H54 (cell line): ENCODE results near the gene SULF2.

Source experiments
- DNase-seq: peaks from one replicate; pipeline ENCODE4 v3.0.0; 2011; ENCODE audit warnings: low spot score, mixed read lengths; ENCODE audit not compliant: insufficient read length
- FAIRE-seq: peaks from 3 replicates; lab custom pipeline; 2011; peaks lifted over from hg19 to GRCh38; lab: Jason Lieb, UNC
- POLR2A ChIP-seq: IDR thresholded peaks from 2 replicates; pipeline ENCODE4 v1.6.1; 2011; ENCODE audit warnings: low read depth, mild to moderate bottlenecking, low read length

The SULF2 gene

DNA sequence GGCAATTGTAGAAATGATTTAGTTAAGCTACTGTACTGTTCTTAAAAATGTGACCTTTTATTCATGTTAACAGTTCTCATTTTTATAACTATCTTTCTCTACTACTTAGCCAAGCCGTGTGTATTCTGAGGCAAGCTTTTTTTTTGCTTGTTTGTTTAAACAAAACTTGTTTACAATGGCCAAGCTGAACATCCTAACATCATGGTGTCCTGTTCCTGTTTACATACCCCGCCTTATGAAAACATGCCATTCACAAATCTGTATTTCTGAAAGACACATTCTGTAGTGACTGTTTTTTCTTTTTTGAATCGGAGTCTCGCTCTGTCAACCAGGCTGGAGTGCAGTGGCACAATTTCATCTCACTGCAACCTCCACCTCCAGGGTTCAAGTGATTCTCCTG is 142.7 kb downstream of the SULF2 start:
- no peak for FAIRE-seq
- no peak for DNase-seq
- TF ChIP-seq POLR2A = no peak

DNA sequence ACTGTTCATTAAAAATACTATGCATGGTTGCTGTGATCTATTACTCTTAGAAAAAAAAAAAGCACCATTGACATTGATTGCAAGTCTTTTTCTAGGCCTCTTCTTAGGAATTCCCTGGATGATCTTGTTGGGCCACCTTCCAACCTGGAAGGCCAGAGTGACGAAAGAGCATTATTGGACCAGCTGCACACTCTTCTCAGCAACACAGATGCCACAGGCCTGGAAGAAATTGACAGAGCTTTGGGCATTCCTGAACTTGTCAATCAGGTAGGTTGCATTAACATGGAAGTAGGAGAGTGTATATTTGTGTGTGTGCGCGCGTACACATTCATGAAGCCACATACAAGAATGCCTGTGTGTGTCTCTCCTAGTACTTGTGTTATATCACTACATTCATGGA is 143.2 kb downstream of the SULF2 start:
- FAIRE-seq (no peak), DNase-seq (no peak)
- no peak for TF ChIP-seq POLR2A

DNA sequence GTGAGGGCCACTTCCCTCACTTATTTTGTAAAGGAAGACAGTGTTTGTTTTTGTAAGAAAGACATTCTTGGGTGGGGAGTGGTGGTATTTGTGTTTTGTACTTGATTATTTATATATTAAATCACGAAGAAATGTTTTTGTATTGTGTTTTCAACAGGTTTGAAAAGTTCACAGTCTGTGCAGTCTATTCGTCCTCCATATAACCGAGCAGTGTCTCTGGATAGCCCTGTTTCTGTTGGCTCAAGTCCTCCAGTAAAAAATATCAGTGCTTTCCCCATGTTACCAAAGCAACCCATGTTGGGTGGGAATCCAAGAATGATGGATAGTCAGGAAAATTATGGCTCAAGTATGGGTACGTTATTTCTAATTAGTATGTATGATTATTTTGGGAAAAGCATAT is 146.4 kb downstream of the SULF2 start:
- DNase-seq (no peak), FAIRE-seq (no peak)

DNA sequence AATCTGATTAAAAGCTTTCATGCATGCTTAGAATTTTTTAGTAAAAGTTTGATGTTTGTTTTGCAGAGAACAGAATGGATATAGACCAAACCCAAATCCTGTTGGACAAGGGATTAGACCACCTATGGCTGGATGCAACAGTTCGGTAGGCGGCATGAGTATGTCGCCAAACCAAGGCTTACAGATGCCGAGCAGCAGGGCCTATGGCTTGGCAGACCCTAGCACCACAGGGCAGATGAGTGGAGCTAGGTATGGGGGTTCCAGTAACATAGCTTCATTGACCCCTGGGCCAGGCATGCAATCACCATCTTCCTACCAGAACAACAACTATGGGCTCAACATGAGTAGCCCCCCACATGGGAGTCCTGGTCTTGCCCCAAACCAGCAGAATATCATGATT is 150.0 kb downstream of the SULF2 start:
- no peak for DNase-seq
- FAIRE-seq = no peak
- TF ChIP-seq POLR2A = no peak

More for the DNA sequence above, 146.4 kb downstream of the SULF2 start:
- TF ChIP-seq POLR2A = no peak

DNA sequence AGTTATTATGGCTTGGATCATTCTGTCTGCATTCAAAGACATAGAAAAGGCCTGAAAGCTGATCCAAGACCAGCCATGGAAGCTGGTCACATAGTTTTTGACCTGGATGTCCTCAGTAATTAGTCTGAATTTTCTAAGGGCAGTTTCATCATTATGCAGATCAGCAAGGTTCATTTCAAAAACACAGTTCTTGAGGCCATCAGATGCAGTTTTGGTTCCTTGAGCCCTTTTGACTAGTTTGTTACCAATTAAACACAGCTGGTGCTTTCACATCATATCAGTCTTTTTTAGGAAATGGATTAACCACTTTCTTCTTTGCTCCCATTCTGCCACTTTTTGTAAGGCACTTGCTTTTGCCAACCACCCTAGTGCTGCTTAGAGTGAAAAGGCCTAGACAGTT is 154.2 kb downstream of the SULF2 start:
- TF ChIP-seq POLR2A = no peak
- DNase-seq (no peak), FAIRE-seq (no peak)

DNA sequence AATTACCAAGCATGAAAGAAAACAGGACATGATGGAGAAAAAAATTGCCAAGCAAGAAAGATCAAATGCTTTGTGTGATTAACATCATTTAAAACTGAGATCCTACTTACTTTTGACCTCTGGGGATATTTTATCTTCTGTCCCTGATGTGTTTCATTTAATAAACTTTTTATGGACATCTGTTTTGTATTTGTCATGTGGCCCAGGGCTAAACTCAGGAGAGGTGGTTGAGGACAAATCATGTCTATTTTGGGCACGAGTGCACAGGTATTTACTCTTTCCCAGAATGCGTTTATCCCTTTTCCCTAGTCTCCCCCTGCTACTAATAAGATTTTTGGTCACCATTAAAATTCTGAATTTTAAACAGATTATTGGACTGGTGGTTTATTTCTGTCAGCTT is 155.4 kb downstream of the SULF2 start:
- no peak for DNase-seq
- no peak for FAIRE-seq
- TF ChIP-seq POLR2A = no peak

DNA sequence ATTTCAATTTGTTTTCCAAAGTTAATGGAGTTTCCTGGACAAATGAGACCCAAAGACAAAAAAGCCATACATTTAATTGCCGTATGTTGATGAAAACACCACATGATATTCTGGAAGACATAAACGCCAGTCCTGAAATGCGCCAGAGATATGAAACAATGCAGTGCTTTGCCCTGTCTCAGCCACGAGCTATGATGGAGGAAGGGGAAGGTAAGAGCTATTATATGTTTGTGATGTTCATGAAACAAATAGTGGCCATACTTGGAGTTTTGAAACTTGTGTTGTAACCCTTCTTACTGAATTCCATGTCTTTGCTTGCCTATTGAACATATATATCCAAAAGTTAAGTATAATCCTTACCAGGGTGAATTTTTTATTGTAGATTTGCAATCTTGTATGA is 157.7 kb downstream of the SULF2 start:
- no peak for DNase-seq
- no peak for FAIRE-seq
- TF ChIP-seq POLR2A = no peak

DNA sequence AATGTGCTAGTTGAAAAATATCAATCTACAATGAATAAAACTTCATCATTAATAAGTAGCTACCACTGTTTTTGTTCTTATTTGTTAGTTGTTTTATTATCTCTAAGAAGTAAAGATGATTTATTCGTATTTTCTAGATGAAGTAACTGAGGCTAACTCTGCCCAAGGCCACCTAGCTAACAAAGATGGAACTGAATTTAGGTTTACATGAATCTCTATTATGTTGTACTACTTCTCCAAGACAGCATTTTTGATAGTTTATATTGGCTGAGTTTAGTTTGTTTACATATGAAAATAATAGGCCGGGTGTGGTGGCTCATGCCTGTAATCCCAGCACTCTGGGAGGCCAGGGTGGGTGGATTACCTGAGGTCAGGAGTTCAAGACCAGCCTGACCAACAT is 162.1 kb downstream of the SULF2 start:
- FAIRE-seq = no peak
- TF ChIP-seq POLR2A = no peak
- DNase-seq = no peak

DNA sequence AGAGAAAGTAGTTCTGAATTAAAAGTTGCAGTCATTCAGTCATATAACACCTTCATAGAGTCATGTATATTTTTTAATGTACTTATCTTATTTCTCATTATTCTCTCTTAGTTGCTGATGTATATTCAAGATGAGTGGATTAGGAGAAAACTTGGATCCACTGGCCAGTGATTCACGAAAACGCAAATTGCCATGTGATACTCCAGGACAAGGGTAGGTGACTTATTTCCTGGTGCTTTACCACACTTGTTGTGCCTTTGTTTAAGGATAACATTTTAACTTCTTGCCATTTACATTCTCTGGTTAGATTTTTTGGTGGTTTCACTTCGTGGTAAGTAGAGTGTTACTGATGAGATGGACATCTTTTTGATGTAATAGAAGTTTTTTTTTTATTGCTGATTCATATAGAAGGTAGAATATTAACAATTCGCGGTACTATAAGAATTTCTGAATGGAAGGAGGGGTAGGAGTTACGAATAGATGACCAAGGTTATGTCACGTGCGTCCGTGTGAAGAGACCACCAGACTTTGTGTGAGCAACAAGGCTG is 163.1 kb downstream of the SULF2 start:
- FAIRE-seq = peak; percentile 81
- TF ChIP-seq POLR2A = no peak
- no peak for DNase-seq

DNA sequence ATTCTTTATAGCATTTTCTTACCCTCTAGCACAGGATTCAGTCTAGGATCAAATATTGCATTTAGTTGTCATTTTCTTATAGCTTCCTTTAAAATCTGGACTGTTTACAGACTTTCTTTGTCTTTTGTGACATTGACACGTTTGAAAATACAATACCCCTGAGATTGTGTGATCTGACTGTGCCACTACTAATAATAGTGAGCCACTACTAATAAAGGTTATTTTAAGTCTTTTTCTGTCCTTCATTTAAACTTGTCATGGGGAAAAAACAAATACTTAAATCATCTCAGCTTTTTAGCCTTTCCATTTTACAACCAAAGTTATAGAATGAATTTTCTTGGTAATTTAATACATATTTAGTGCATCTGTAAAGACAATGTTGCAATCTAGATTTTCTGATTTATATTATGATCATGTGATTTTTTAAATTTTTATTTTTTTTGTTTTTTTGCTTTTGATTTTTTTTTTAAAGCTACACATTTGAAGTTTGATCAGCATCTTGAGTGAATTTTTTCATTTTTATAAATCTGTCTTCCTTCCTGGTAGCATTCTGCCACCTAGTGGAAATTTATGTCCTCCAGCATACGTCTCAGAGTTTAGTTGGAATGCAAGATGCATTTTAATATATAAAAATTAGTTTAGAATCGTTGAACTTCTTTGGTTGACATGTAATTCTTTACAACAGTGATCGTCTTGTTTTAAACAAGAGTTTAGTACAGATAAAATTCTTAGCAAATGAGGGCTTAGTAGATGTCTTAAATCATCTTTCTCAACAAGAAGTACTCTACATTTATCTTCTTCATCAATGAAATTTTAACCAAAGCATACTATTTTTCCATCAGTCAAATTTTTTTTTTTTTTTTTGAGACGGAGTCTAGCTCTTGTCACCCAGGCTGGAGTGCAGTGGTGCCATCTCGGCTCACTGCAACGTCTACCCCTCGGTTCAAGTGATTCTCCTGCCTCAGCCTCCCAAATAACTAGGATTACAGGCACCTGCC is 164.2 kb downstream of the SULF2 start:
- TF ChIP-seq POLR2A = no peak
- no peak for DNase-seq
- FAIRE-seq = peak; percentile 30

DNA sequence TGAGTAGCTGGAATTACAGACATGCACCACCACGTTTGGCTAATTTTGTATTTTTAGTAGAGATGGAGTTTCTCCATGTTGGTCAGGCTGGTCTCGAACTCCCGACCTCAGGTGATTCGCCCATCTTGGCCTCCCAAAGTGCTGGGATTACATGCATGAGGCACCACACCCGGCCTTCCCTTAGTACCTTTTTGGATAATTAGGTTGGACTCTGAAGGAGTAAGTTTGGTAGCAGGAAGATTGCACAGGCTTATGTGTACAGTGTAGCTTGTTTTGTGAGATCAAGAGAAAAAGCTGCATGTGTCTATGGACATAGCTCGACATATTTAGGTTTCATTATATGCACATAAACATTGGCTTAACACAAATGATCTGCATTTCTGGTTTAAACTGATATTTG is 166.8 kb downstream of the SULF2 start:
- FAIRE-seq (no peak), DNase-seq (no peak)
- no peak for TF ChIP-seq POLR2A

DNA sequence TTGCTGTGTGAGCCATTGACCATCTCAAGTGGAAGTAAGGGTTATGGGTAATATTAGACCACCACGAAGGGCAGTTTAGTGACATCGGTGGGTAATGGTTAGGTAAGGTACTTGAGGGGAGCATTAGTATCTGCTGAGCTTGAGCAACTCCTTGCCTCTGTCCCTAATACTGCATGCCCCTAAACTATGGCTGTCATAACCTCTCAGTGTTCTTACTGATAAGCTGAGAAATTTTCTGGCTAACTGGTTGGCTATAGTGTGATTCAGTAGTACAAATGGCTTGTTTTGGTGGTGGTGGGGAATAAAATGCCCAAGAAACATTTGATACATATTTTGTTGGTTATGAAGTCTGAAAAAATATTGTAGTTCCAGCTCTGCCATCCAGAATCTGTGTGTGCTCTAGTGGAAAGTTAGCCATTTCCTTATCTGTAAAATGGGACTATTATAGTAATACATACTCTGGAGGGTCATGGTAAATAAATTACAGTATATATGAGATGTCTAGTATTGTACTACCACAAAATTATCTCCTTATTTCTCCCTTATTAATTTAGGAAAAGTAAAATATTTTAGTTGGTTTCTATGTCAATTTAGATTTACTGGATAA is 170.5 kb downstream of the SULF2 start:
- FAIRE-seq (no peak), DNase-seq (no peak)
- no peak for TF ChIP-seq POLR2A

DNA sequence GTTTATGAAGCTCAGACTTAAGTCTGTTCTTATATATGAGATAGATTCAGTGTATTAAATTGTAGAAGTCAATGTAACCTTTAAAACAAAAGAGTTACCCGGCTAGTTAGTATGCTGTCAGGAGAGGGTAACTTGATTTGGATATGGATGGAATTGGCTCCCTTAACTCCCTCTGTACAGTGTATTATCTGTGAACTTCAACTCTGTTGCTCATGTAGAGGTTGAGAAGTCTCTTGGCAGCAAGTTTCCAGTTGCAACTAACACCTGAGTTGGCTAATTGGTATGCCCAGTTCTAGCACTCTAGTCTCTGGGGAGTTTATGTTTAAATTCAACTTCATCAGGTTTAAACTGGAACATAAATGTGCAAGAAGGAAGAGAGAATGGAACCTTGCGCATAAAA is 172.6 kb downstream of the SULF2 start:
- no peak for FAIRE-seq
- no peak for DNase-seq
- no peak for TF ChIP-seq POLR2A

DNA sequence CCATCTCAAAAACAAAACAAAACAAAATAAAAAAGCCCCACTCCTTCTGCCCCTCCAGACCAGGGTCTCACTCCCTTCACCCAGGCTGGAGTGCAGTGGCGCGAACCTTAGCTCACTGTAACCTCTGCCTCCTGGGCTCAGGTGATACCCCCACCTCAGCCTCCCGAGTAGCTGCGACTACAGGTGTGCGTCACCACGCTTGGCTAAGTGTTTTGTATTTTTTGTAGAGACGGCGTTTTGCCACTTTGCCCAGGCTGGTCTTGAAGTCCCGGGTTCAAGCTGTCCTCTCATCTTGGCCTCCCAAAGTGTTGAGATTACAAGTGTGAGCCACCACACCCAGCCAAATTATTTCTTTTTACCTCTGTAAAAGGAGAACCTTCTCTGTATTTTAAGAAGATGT is 173.5 kb downstream of the SULF2 start:
- FAIRE-seq = no peak
- no peak for DNase-seq
- no peak for TF ChIP-seq POLR2A
